Colon (tissue), 2 donors: ENCODE data around the gene PPP1R14C.
"Not testable (repeated sequence)": the region's sequence is repeated elsewhere in the genome, so short reads cannot be mapped to it uniquely, and the experiment has no call there.

Source experiments
- FAIRE-seq: peaks from 2 replicates; lab custom pipeline; 2012; peaks lifted over from hg19 to GRCh38; lab: Jason Lieb, UNC
- donor health status: control.
- donor health status: control.

The PPP1R14C gene

DNA sequence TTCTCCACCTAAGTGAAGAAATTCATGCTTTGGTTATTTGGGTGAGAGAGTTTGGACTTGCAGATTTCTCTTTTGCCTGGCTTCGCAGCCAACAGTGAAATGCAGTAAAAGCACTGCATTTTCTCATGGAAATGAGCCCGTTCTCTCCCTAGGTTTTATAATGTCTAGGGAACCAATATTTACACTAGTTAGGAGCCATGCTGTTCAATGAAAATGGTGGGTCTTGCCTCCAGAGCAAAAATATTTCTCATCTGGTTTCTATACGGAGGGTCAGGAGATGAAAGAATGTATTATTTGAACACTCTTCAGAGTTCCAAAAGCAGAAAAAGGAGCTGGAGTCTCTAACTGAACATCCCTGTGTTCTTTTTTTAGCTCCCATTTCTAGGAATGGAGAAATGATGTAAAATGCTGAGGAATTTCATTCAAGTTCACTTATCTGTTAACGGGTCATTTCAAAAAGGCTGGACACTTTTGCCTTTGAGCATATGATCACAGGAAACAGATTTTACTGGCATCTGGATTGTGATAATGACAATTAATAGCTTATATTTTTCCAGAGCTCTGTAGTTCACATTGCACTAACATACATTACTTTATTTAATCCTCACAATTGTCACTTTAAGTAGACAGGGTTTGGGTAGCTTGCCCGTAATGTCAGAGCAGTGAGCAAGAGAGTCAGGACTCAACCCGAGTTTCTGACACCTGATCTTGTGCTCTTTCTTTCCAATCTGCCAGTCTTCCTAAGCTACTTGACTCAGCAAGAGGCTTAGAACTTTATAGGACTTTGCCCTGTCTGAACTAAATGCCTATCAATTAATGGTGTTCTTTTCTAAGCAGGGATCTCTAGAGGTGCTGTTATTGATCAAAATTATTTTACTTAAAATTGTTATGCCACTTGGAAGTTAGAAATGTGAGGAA is 78.0 kb downstream of the PPP1R14C start:
- no peak for FAIRE-seq

DNA sequence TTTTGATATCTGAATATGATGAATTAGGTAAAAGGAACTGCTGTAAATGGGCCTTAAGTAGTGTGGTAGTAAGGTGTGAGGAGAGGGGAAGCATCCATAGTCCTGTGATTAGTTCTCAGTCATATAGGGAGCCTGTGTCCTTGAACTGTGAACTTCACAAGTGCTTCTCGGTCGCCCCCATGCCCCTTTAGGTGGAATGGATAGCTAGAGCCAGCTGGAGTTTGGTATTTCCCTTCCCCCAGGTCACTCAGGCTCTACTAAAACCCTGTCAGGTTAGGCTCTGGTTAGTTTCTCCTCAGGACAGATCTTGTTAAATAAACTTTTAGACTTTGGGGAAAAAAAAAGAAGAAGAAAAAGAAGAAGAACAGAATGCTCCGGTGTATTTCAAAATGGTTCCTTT is 82.0 kb downstream of the PPP1R14C start:
- FAIRE-seq, result no peak

DNA sequence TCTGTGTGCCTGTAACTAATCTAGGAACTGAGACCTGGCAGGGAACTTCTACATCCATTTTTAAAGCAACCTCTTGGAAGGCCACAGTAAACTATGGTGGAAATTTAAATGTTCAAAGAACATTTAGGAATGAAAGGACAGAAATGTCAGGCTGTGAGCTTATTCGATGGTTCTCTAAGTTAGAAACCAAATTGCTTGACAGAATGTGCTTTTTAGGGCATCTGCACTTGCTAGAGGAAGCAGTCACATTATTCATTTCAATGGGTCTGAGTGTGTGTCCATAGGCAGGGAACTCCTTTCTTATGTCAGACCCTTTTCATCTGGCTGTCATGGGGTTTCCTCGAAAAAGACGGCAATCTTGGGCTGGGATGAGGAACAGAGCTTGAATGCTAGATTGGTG is 84.4 kb downstream of the PPP1R14C start:
- FAIRE-seq, result no peak

DNA sequence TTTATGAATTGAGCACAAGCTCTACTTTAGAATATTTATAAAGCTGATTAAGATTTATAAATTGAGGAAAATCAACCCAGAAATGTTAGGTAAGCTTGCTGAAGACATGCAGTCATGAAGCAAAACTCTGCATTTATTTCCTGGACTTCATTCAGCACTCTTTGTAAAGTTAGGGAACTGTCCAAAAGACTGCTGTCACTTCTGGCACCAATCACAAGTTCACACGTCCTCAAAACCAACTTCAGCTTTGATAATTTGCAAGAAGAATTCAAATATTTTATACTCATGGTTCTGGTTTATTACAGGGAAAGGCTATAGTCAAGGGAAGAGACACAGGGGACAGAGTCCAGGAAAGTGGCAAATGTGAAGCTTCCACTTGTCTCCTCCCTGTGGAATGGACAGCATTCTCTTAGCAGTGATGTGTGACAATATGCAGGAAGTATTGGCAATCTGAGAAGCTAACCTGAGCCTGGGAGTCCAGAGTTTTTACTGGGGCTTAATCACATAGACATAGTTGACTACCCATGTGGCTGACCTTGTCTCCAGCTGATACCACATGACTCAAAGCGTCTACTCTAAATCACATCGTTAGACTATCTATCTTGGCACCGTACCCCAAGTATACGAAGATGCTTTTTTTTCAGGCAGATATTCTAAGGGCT is 85.4 kb downstream of the PPP1R14C start:
- FAIRE-seq, result no peak

DNA sequence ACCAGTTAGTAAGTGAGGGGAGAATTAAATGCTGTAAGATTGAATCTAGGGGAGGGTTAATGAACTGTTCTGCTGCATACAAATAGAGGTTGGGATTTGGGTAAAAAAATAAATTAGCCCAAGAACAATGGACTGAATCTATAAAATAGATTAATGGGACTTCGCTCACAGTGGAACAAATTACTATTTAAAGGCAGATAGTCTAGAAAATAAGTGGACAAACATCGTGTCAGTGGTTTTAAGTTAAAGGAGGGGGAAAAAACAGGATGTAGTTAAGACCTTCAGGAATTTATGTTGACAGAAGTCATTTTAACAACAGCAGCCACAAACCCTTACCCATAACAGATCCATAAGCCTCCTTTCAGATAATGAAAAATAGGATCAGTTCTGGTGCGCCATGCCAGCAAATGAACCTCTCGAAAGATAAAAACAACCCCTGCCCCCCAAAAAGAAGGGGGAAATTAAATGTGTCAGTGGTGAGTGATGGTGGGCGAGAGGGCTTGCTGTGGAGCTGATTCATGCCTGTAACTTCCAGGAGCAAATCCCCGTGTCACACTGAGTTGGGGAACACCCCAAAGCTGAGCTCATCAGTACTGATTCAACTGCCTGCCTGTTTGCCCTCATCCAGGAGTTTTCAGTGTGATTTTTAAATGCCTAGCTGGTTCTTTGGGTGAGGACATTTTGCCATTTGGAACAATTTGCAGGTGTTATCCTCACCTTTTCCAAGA is 86.8 kb downstream of the PPP1R14C start:
- FAIRE-seq, result no peak

DNA sequence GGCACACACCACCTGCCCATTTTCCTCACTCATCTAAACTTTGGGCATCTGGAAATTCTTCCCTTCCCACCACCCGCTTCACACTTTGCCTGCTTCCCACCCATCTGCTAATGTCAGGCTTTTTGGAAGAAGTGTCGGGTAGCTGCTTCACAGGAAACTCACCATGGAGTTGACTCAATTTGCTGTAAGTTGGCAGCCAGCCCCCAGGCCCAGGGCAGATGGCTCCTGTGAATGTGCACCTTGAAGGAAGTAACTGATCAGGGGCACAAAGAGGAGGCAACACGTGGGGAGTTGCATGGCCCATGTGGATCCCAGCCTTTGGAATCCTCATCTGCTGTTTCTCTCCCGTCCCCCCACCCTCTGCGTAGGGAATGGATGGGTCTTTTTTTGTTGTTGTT is 87.3 kb downstream of the PPP1R14C start:
- no peak for FAIRE-seq

DNA sequence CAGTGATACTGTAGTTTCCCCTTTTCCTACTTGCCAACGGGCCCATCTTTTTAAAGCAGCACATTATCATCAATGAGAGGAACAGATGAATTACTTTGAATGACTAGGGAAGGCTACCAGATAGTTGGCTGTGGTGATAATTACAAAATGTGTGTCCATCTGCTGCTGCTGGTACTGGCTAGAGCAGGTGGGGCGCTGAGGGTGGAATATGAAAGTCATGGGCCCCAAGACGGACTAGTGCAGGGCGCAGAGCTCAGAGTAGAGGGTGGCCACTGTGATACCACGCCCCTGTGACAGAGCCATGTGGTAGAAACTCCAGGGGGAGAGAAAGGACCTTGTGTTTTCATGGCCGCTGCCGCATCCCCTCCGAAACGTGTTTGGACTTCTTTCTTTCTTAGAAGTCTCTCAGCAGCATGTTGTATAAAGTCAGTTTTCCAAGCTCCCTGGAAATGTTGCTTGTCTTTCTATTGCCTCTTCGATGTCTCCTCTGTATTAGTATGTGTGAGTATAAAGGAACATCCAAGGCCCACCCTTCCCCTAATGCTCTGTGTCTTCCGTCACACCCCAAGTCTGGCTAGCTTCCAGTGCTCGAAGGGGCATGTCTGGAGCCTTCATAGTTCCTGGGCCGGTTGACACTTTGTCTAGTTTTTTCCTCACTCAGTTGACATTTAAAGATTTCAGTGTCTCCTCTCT is 88.1 kb downstream of the PPP1R14C start:
- no peak for FAIRE-seq

DNA sequence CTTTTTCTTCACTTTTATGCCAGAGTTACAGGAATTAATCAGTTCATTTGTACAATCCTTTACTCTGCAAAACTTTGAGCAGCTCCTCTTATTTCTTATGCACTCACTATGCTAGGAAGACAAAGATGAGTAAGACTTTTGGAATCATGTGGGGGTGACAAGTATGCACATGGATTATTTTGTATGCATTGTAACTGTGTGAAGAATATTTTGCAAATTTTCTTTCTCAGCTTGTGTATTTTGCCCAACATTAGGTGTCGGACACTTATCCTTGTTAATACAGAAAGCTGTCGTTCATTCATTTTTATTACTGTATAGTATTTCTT is 88.6 kb downstream of the PPP1R14C start:
- FAIRE-seq, result no peak

DNA sequence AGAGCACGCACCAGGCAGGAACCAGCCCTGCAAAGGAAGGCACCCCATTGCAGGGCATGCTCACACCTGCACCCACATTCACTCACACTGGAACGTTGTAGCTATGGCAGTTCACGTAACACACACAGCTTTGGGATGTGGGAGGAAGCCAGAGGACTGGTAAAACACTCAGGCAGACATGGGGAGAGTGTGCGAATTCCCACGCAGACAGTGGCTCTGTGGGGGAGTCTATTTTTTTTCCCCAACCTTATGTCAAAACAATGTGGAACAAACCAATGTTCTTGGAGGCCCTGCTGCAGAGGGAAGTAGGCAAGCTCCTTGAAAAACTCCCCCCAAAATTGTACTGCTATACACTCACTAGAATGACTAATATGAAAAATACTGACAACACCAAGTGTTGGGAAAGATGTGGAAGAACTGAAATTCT is 91.0 kb downstream of the PPP1R14C start:
- FAIRE-seq, result no peak

DNA sequence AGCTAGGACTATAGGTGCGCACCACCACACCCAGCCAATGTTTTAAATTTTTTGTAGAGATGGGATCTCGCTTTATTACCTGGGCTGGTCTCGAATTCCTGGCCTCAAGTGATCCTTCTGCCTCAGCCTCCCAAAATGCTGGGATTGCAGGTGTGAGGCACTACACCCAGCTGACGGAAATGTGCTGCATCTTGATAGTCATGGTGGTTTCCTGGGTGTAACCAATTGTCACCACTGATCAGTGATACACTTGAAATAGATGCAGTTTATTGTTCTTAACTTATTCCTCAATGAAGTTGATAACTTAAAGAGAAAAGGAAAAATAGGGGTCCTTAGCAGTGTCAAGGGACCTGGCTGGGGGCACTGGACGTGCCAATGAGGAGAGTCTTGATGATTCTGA is 92.4 kb downstream of the PPP1R14C start:
- no peak for FAIRE-seq

DNA sequence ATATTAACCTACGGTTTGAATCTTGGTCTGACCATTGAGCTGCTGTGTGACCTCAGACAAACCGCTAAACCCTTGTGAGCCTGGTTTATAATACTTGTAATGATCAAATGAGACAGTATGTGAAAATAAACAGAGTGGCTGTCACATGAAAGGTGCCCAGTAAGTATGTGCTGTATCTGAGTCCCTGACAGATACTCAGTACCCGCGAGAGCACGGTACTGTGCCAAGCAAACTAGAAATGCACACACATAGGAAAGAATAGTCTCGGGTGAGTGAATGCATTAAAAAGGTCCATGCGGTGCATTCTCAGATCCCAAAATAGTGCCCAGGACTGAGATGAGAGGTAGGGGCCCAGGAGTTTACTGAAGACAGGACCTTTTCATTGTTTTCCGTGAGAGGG is 93.3 kb downstream of the PPP1R14C start:
- FAIRE-seq, result no peak

DNA sequence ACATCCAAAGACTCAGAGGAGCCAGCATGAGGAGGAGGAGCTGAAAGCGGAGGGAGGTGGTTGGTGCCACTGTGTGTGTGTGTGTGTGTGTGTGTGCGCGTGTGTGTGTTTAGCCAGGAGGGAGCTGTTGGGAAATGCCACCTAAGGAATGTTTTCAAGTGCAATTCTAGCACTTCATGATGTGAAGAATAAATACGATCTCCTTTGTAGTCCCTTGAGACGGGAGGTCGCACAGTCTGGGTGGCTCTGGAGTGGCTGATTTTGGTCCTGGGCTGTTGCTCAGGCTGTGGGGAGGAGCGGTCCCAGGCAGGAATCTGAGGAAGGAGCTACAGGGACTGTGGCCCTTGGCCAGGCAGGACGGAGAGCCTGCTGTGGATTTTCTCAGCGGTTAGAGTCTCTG is 93.7 kb downstream of the PPP1R14C start:
- no peak for FAIRE-seq

DNA sequence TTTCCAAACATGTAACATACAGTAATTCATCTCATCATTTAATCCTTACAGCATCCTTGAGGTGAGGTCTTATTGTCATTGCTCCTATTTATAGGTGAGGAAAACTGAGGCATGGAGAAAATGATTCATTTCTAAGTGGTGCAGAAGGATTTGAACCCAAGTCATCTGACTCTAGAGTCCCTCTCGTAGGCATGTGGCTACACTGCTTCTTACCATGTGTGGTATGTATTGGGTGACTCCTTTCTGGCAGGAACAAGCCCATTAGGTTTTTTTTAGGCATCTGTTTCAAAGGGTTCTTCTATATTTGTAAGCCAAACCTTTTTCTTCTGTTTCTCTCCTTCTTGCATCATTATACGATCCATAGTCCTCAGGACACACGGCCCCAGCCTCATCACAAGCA is 94.8 kb downstream of the PPP1R14C start:
- no peak for FAIRE-seq

DNA sequence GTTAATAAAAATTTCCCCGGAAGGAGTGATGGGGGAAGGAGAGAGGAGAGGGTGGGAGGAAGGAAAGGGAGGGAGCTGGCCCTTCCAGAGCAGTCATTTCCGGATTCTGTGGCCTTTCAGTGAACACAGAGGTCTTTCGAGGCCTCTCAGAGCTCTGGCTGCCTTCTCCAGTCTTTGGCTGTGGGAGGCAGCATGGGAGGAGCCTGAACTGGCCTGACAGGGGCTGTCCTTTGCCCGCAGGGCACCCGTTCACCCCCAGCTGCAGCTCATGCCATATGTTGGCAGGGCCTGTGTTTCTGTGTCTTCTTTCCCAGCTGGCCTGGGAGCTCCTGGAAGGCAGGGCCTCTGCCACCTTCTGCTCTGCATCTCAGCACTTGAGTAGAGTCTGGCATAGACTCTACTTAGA is 95.5 kb downstream of the PPP1R14C start:
- no peak for FAIRE-seq

DNA sequence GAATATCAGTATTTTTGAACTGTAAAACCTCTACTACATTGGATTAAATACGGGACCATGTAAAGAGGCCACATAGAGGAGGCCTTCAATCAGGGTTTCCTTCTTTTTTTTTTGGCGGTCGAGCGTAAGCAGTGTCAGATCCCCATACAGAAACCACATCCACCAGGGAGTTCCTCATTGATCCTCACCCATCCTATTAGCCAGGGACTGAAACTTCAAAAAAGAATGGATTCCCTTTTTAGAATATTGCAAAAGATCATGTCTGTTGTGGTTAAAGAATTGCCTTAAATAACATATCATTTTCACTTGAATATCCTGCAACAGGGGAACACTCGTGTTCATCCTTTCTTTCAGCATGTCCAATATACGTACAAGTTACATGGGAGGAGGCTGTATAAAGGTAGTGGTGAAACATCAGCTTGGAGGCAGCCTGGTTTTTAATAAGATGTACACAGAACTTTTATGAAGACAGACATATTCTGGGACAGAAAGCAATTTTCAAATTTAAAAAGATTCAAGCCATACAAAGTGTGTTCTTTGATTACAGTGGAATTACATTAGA is 96.1 kb downstream of the PPP1R14C start:
- FAIRE-seq, result no peak

DNA sequence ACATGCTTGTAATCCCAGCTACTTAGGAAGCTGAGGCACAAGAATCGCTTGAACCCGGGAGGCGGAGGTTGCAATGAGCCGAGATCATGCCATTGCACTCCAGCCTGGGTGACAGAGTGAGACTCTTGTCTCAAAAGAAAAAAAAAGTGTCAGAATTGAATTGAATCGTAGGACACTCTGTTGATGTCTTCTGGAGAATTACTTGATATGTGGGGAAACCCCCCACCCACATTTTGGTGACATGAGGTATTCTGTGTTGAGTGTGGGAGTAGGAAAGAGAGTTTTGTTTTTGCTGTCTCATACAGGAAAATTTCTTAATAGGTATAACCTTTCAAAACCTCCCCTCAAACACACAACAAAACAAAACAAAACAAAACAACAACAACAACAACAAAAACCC is 98.9 kb downstream of the PPP1R14C start:
- not testable (repeated sequence) for FAIRE-seq

DNA sequence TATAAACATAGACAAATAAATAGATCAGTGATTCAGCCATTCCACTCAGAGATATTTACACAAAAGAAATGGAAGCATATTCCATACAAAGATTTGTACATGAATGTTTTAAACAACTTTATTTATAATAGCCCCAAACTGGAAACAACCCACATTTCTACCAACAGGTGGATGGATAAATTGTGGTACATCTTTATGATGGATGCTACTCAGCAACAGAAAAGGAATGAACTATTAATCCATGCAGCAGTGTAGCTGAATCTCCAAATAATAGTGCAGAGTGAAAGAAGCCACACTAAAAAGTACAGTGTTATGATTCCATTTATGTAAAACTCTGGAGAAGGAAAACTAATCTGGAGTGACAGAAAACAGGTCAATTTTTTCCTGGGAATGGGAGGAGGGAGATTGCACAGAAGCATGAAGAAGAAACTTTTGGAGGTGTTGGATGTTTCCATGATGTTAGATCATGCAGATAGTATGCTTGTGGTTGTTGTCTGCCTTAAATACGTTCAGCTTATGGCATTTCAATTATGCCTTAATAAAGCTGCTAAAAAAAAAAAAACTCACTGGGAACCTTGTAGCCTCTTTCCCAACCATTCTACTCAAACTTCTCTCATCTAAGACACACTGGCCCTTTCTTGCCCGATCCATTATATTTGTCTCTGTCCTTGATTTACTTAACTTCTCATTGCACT is 100.9 kb downstream of the PPP1R14C start:
- FAIRE-seq, result no peak

DNA sequence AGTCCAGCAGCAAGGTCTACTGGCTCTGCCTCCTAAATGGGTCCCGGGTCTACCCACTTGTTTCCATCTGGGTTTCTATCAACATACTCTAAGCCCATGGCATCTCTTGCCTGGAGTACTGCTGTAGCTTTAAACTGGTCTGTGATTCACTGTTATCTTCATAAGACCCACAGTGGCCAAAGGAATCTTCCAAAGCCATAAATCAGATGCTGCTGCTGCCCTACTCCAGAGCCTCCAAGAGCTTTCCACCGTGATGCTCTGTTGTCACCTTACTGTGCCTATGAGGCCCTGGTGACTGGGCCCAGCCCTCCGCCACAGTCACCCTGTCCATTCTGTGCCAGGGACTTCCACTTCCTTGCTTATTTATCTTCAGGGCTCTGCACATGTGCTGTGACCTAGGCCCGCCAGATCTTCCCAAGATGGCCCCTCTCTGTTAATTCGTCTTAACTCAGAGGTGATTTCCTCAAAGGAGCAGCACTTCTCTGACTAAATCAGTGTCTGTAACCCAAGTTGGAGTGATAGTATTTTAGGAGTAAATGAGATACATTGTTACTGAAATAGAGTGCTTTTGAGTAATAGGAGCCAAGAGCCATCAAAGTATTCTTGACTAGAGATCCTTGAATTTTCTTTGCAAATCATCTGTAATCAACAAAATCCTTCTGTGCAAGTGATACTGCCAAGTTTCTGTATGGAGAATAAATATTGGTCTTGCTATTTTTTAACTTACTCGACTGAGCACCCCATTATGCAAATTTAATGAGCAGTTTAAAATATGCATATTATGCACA is 102.5 kb downstream of the PPP1R14C start:
- no peak for FAIRE-seq

DNA sequence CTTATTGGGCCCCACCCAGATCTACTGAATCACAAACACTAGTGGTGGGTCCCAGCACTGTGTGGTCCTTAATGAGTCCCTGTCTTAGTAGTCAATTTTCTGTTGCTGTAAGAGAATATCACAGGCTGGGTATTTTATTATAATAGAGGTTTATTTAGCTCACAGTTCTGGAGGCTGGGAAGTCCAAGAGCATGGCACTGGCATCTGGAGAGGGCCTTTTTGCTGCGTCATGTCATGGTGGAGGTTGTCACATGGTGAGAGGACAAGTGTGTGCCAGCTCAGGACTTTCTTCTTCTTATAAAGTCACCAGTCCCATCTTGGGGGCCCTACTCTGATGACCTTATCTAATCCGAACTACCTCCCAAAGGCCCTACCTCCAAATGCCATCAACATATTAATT is 105.0 kb downstream of the PPP1R14C start:
- FAIRE-seq, result no peak

DNA sequence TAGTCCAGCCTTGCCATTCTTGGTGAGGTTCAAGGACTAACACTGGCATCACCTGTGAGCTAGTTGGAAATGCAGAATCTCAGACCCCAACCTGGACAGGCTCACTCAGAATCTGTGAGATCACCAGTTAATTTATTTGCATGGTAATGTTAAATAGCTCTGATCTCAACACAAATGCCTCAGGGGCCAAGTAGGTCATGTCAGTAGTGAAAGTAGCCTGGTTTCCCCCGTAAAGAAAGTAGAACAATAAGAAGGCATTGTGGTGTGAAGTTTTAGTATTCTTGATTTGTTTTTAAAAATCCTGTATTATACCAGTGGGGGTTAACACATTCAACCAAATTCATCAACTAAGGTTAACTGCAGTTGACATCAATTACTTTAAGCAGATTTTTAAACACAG is 105.5 kb downstream of the PPP1R14C start:
- FAIRE-seq, result no peak

DNA sequence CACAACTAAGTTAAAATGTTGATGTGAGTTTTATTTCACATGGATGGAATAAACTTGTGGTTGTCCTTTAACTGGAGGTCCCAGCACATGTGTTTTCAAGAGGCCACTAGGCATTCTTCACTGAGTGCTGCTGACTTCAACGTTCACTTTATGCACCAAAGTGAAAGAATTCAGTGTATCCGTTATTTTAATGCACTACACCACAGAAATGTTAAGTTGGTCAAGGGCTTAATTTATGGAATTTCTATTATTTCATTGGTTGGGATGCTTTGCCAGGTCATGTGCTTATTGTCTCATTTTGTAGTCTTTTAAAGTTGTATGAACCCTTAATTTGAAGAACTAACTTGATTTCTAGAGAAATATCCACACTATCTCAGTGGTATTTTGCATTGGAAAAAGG is 106.4 kb downstream of the PPP1R14C start:
- FAIRE-seq, result no peak
